ENCODE data around the gene ATP6V1G2.
A peak's percentile ranks its signal among the peaks of the same experiment; 100 is the strongest.
"Not testable (repeated sequence)": the region's sequence is repeated elsewhere in the genome, so short reads cannot be mapped to it uniquely, and the experiment has no call there.

The ATP6V1G2 gene

GRCh38 chr6:31575952-31576685, 29.7 kb upstream of the ATP6V1G2 start:
- no peak for DNase-seq (ENCODE audit: low read depth)

- peak; percentile 65 for DNase-seq (ENCODE audit: low read depth)
These were observed 29.0 kb upstream of the ATP6V1G2 start, which contains the start of gene TNF for GRCh38 chr6:31575335-31575901. Gene TNF, plus strand, starts transcription at chr6:31575565. Its CDS starts 177 bp downstream, at chr6:31575742.

GRCh38 chr6:31574106-31575061, 28.0 kb upstream of the ATP6V1G2 start:
- DNase-seq (ENCODE audit: low read depth), result no peak

- no peak for DNase-seq (ENCODE audit: low read depth)
These were observed 27.1 kb upstream of the ATP6V1G2 start for GRCh38 chr6:31573239-31574105.

GRCh38 chr6:31572041-31572911, 25.9 kb upstream of the ATP6V1G2 start, which contains the start of gene LTA:
Gene LTA, plus strand, starts transcription at chr6:31572289. Its CDS starts 454 bp downstream, at chr6:31572743.
- no peak for DNase-seq (ENCODE audit: low read depth)

- DNase-seq (ENCODE audit: low read depth), result no peak
These were observed 23.6 kb upstream of the ATP6V1G2 start for GRCh38 chr6:31569861-31570536.

GRCh38 chr6:31568537-31568961, 22.1 kb upstream of the ATP6V1G2 start:
- DNase-seq (ENCODE audit: low read depth), result no peak

- no peak for DNase-seq (ENCODE audit: low read depth)
These were observed 21.3 kb upstream of the ATP6V1G2 start for GRCh38 chr6:31567531-31568370.

GRCh38 chr6:31560697-31561058, 14.3 kb upstream of the ATP6V1G2 start:
- DNase-seq (ENCODE audit: low read depth), result no peak

GRCh38 chr6:31559958-31560696, 13.7 kb upstream of the ATP6V1G2 start:
- DNase-seq (ENCODE audit: low read depth), result no peak

GRCh38 chr6:31559606-31559957, 13.2 kb upstream of the ATP6V1G2 start:
- no peak for DNase-seq (ENCODE audit: low read depth)

- DNase-seq (ENCODE audit: low read depth), result no peak
These were observed 12.5 kb upstream of the ATP6V1G2 start for GRCh38 chr6:31558631-31559500.

- no peak for DNase-seq (ENCODE audit: low read depth)
These were observed 11.9 kb upstream of the ATP6V1G2 start for GRCh38 chr6:31558318-31558625.

- no peak for DNase-seq (ENCODE audit: low read depth)
These were observed 11.3 kb upstream of the ATP6V1G2 start for GRCh38 chr6:31557443-31558317.

GRCh38 chr6:31556307-31556706, 9.9 kb upstream of the ATP6V1G2 start:
- no peak for DNase-seq (ENCODE audit: low read depth)

GRCh38 chr6:31551371-31551770, 5.0 kb upstream of the ATP6V1G2 start:
- DNase-seq (ENCODE audit: low read depth), result not testable (repeated sequence)

- no peak for DNase-seq (ENCODE audit: low read depth)
These were observed 2.1 kb upstream of the ATP6V1G2 start for GRCh38 chr6:31548544-31548873.
